HepG2 (cell line): ENCODE data around the gene MRPL20. TPM values are rescaled to one million over a fixed set of nuclear protein-coding genes. Genes with fewer than 3 reads are reported as not detected.
A peak's percentile ranks its signal among the peaks of the same experiment; 100 is the strongest.

Experiments used
- DNMT3B ChIP-seq: conservative IDR thresholded peaks from 2 replicates; pipeline ENCODE4 v1.6.1; 2016; ENCODE audit warnings: missing biosample characterization, control low read depth
- DPF2 ChIP-seq: sonication (generic); formaldehyde crosslinking; IDR thresholded peaks from 2 replicates; pipeline ENCODE4 v1.4.0; 2020; ENCODE audit warnings: mild to moderate bottlenecking, low read depth, missing genetic modification reagents, borderline replicate concordance
- IRF2 ChIP-seq: IDR thresholded peaks from 2 replicates; pipeline ENCODE4 v1.6.1; 2018; ENCODE audit warnings: missing genetic modification reagents, missing compliant biosample characterization
- KLF11 ChIP-seq: IDR thresholded peaks from 2 replicates; pipeline ENCODE4 v1.6.1; 2016; ENCODE audit warnings: missing compliant biosample characterization
- KLF16 ChIP-seq, 2 experiments: sonication (generic) in 1 of 2; formaldehyde crosslinking in 1 of 2; IDR thresholded peaks; 2 replicates each; pipeline versions ENCODE4 v1.6.1 to v1.8.0; 2016 to 2023; ENCODE audit warnings: missing genetic modification reagents in 2 of 2, missing compliant biosample characterization in 1 of 2
- MTA1 ChIP-seq: sonication (generic); formaldehyde crosslinking; IDR thresholded peaks from 2 replicates; pipeline ENCODE4 v1.4.0; 2020; ENCODE audit warnings: missing genetic modification reagents, mild to moderate bottlenecking, borderline replicate concordance
- PAX8 ChIP-seq: sonication (generic); formaldehyde crosslinking; IDR thresholded peaks from 2 replicates; pipeline ENCODE4 v1.8.0; 2022; ENCODE audit warnings: mild to moderate bottlenecking, missing genetic modification reagents, borderline replicate concordance
- RXRA ChIP-seq: sonication (generic); formaldehyde crosslinking; IDR thresholded peaks from 2 replicates; pipeline ENCODE4 v1.5.1; 2020; ENCODE audit warnings: missing genetic modification reagents
- SOX6 ChIP-seq, 2 experiments: fragments of 450-650 bp in 1 of 2; sonication (generic) in 1 of 2; formaldehyde crosslinking in 1 of 2; IDR thresholded peaks; 2 replicates each; pipeline versions ENCODE4 v1.4.0 to v1.6.1; 2017 to 2020; ENCODE audit warnings: antibody characterized with exemption in 1 of 2, mild to moderate bottlenecking in 1 of 2, missing genetic modification reagents in 1 of 2
- ZMYM4 ChIP-seq: sonication (generic); formaldehyde crosslinking; IDR thresholded peaks from 2 replicates; pipeline ENCODE4 v1.8.1; 2023; ENCODE audit warnings: mild to moderate bottlenecking, missing genetic modification reagents
- ZNF205 ChIP-seq: IDR thresholded peaks from 2 replicates; pipeline ENCODE4 v1.6.1; 2018; ENCODE audit warnings: missing biosample characterization, missing genetic modification reagents
- ZNF564 ChIP-seq: sonication (generic); formaldehyde crosslinking; IDR thresholded peaks from 2 replicates; pipeline ENCODE4 v1.8.1; 2023; ENCODE audit warnings: mild to moderate bottlenecking, missing genetic modification reagents
- ZNF776 ChIP-seq: sonication (generic); formaldehyde crosslinking; IDR thresholded peaks from 2 replicates; pipeline ENCODE4 v1.4.0; 2020; ENCODE audit warnings: mild to moderate bottlenecking, missing genetic modification reagents
- polyA plus RNA-seq, 8 experiments: library from polyadenylated mRNA; depleted of rRNA in 3 of 8; stranded (reverse) in 7 of 8; unstranded in 1 of 8; fragments of >200 nt; fragmentation: Illumina TruSeq in 4 of 8; extraction: Trizol in 4 of 8; gene quantifications; 2 replicates each; pipeline versions ENCODE4 v1.2.1 to v1.2.3, GENCODE V29; 2011 to 2016; ENCODE audit warnings: low read depth in 4 of 8, missing spikeins in 1 of 8, mixed read lengths in 1 of 8; ENCODE audit not compliant: insufficient read depth in 1 of 8
- total RNA-seq, 5 experiments: library from RNA; depleted of rRNA; stranded (reverse); fragments of >200 nt; fragmentation: Illumina TruSeq; extraction: Trizol; gene quantifications; 2 replicates each; pipeline ENCODE4 v1.2.3, GENCODE V29; 2016; ENCODE audit warnings: low read depth in 1 of 5
- TF ChIP-seq, protein P1 (sequence below): sonication (generic); formaldehyde crosslinking; conservative IDR thresholded peaks from 2 replicates; pipeline ENCODE4 v1.8.1; 2023; ENCODE audit warnings: missing genetic modification reagents
- TF ChIP-seq, protein P2 (sequence below), 2 experiments: IDR thresholded peaks; 2 replicates each; pipeline ENCODE4 v1.6.1; 2011 to 2012; ENCODE audit warnings: low read length in 2 of 2, borderline replicate concordance in 1 of 2, low read depth in 1 of 2, mild to moderate bottlenecking in 1 of 2, moderate library complexity in 1 of 2
- TF ChIP-seq, protein P3 (sequence below): sonication (generic); formaldehyde crosslinking; conservative IDR thresholded peaks from 2 replicates; pipeline ENCODE4 v1.8.0; 2022; ENCODE audit warnings: missing genetic modification reagents
- TF ChIP-seq, protein P4 (sequence below): IDR thresholded peaks from 2 replicates; pipeline ENCODE4 v1.6.1; 2016; ENCODE audit warnings: missing compliant biosample characterization, missing genetic modification reagents, borderline replicate concordance
- TF ChIP-seq, protein P5 (sequence below): sonication (generic); formaldehyde crosslinking; conservative IDR thresholded peaks from 2 replicates; pipeline ENCODE4 v1.5.0; 2020; ENCODE audit warnings: missing genetic modification reagents

MRPL20 gene
- total and polyA plus RNA-seq, 2 of the 13 experiments (the other 11 are each of a cell fraction or from before 2014, with no cell fraction given): 59.2 to 127 TPM

DNA sequence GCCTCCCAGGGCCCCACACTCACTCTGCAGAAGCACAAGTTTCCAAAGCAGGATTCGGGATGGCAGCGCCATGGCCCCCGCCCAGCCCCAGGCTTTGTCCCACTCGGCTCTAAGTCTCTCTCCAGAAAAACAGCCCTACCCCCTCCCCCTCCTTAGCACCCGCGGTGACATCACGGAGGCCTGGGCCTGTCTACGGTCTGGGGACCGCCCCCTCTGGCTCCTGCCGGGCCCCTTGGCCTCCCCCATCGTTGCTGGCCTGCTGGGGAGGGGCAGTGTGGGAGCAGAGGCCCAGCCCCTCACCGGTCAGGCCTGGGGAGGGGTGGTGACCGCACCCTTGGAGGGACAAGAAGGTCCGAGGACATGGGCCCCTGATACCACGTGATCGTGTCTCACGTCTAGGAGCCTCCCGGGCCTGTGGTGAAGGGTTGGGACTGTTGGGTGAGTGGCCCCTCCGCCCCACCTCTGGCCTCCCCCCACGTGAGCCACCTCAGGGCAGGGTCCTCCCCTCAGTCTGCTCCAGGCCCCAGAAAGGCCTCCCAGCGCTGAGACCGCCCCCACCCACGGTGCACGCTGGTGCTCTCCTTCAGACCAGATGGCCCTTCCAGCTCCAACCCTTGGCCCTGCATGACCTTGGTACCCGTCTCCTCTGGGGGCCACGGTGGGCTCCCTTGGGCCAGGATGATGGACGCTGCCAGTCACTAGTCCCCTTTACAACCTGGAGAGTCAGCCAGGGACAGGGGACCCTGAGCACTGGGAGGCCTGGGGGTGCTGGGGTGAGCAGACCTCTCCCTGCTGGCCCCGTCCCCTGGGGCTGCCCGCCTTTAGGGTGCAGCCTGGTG lies 48.4 kb downstream of the MRPL20 start, which contains the start of gene MXRA8 (continued):
- TF ChIP-seq KLF16 (CRISPR knock-in tag; IDR thresholded peaks at IDR 0.05): peak in 1 of 2 experiments; percentile 44; a peak in 1 of 4 replicates
- TF ChIP-seq, protein P1, sequence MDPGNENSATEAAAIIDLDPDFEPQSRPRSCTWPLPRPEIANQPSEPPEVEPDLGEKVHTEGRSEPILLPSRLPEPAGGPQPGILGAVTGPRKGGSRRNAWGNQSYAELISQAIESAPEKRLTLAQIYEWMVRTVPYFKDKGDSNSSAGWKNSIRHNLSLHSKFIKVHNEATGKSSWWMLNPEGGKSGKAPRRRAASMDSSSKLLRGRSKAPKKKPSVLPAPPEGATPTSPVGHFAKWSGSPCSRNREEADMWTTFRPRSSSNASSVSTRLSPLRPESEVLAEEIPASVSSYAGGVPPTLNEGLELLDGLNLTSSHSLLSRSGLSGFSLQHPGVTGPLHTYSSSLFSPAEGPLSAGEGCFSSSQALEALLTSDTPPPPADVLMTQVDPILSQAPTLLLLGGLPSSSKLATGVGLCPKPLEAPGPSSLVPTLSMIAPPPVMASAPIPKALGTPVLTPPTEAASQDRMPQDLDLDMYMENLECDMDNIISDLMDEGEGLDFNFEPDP: no peak
- no peak for TF ChIP-seq DPF2 (CRISPR knock-in tag)
- peak; percentile 24; the same call in 1 of the 2 replicates for TF ChIP-seq ZNF205
- TF ChIP-seq ZMYM4 (CRISPR knock-in tag): 0 out of 2 replicates have a peak, but pooled peaks have one; percentile 25
- TF ChIP-seq IRF2 (CRISPR knock-in tag): peak; percentile 60
- TF ChIP-seq RXRA (CRISPR knock-in tag): peak; percentile 45; the same call in 1 of the 2 replicates
- no peak for TF ChIP-seq KLF11 (CRISPR knock-in tag)
- TF ChIP-seq, protein P2, sequence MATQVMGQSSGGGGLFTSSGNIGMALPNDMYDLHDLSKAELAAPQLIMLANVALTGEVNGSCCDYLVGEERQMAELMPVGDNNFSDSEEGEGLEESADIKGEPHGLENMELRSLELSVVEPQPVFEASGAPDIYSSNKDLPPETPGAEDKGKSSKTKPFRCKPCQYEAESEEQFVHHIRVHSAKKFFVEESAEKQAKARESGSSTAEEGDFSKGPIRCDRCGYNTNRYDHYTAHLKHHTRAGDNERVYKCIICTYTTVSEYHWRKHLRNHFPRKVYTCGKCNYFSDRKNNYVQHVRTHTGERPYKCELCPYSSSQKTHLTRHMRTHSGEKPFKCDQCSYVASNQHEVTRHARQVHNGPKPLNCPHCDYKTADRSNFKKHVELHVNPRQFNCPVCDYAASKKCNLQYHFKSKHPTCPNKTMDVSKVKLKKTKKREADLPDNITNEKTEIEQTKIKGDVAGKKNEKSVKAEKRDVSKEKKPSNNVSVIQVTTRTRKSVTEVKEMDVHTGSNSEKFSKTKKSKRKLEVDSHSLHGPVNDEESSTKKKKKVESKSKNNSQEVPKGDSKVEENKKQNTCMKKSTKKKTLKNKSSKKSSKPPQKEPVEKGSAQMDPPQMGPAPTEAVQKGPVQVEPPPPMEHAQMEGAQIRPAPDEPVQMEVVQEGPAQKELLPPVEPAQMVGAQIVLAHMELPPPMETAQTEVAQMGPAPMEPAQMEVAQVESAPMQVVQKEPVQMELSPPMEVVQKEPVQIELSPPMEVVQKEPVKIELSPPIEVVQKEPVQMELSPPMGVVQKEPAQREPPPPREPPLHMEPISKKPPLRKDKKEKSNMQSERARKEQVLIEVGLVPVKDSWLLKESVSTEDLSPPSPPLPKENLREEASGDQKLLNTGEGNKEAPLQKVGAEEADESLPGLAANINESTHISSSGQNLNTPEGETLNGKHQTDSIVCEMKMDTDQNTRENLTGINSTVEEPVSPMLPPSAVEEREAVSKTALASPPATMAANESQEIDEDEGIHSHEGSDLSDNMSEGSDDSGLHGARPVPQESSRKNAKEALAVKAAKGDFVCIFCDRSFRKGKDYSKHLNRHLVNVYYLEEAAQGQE (IDR thresholded peaks at IDR 0.05; ENCODE audit: borderline replicate concordance in 1 of 2, low read depth in 1 of 2, low read length in 2 of 2): no peak
- TF ChIP-seq, protein P3, sequence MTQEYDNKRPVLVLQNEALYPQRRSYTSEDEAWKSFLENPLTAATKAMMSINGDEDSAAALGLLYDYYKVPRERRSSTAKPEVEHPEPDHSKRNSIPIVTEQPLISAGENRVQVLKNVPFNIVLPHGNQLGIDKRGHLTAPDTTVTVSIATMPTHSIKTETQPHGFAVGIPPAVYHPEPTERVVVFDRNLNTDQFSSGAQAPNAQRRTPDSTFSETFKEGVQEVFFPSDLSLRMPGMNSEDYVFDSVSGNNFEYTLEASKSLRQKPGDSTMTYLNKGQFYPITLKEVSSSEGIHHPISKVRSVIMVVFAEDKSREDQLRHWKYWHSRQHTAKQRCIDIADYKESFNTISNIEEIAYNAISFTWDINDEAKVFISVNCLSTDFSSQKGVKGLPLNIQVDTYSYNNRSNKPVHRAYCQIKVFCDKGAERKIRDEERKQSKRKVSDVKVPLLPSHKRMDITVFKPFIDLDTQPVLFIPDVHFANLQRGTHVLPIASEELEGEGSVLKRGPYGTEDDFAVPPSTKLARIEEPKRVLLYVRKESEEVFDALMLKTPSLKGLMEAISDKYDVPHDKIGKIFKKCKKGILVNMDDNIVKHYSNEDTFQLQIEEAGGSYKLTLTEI (CRISPR knock-in tag): no peak
- TF ChIP-seq PAX8 (CRISPR knock-in tag): 0 out of 2 replicates have a peak, but pooled peaks have one; percentile 26
- TF ChIP-seq ZNF564 (CRISPR knock-in tag): no peak
- TF ChIP-seq, protein P4, sequence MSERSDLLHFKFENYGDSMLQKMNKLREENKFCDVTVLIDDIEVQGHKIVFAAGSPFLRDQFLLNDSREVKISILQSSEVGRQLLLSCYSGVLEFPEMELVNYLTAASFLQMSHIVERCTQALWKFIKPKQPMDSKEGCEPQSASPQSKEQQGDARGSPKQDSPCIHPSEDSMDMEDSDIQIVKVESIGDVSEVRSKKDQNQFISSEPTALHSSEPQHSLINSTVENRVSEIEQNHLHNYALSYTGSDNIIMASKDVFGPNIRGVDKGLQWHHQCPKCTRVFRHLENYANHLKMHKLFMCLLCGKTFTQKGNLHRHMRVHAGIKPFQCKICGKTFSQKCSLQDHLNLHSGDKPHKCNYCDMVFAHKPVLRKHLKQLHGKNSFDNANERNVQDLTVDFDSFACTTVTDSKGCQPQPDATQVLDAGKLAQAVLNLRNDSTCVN (CRISPR knock-in tag): peak; percentile 75; the same call in 1 of the 2 replicates
- TF ChIP-seq SOX6 (IDR thresholded peaks at IDR 0.05): no peak
- TF ChIP-seq SOX6 (CRISPR knock-in tag; IDR thresholded peaks at IDR 0.05): peak; percentile 68
- TF ChIP-seq ZNF776 (CRISPR knock-in tag): peak; percentile 65; the same call in 1 of the 2 replicates
- no peak for TF ChIP-seq DNMT3B
- 0 out of 2 replicates have a peak, but pooled peaks have one; percentile 20 for TF ChIP-seq MTA1 (CRISPR knock-in tag)
- TF ChIP-seq, protein P5, sequence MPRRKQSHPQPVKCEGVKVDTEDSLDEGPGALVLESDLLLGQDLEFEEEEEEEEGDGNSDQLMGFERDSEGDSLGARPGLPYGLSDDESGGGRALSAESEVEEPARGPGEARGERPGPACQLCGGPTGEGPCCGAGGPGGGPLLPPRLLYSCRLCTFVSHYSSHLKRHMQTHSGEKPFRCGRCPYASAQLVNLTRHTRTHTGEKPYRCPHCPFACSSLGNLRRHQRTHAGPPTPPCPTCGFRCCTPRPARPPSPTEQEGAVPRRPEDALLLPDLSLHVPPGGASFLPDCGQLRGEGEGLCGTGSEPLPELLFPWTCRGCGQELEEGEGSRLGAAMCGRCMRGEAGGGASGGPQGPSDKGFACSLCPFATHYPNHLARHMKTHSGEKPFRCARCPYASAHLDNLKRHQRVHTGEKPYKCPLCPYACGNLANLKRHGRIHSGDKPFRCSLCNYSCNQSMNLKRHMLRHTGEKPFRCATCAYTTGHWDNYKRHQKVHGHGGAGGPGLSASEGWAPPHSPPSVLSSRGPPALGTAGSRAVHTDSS (CRISPR knock-in tag): no peak
